Measurements from ENCODE around the gene FLOT2. TPM values are rescaled to one million over a fixed set of nuclear protein-coding genes. Genes with fewer than 3 reads are reported as not detected.

Gene FLOT2
- total and polyA plus RNA-seq, 12 donors: 23.8 to 193 (median 69.1) TPM

DNA sequence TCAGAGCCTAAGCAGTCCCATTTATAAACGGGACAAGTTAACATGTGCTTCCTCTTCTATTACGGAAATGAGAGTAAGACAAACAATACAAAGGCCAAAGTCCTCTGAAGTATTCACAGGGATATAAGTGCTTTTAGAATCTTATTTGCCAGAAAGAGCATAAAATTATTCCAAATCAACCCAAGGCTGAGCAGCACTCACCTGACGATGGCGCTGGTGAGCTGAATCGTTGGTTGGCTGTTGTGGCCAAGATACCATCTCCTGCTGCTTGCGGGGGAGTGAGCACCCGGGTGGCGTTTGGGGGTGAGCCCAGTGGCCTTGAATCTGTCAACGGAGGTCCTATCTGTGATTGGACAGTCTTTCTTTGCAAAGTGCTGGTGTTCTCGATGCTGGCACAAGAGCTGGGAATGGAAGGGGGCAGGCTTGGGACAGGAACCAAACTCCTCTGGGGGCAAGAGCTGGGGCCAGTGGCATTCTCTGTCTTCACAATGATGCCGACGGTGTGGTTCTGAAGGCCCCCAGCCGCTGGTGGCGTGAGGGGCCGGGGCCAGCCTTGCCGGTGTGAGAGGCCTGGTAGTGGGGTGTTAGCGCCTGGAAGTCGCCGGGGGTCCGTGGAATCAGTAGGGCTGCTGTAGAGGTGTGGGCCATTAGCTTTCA is 14.9 kb upstream of the FLOT2 start:
- H3K4me3 ChIP-seq: no peak overlapping the region
- H3K27ac ChIP-seq: no peak overlapping the region
- no peaks in the 10 kb centered on the region for H3K27me3 ChIP-seq
- 71 to 77% (median 74%) methylated on average over 12 to 20 of the region's 20 CpGs for WGBS, 4 donors
- peaks cover 0 to 98% of the 10 kb centered on the region in 2 donors for H3K36me3 ChIP-seq (replicated peaks in 1 of 2)
- peaks cover 8 to 24% of the 10 kb centered on the region in 2 donors for H3K4me1 ChIP-seq (replicated peaks in 1 of 2)
- H3K9me3 ChIP-seq (replicated peaks in 1 of 3): no peaks in the 10 kb centered on the region
- DNase-seq: peak in 1 of 7 donors; percentile 39
- TF ChIP-seq POLR2A (IDR thresholded peaks at IDR 0.05): no peak
- TF ChIP-seq, protein P1, sequence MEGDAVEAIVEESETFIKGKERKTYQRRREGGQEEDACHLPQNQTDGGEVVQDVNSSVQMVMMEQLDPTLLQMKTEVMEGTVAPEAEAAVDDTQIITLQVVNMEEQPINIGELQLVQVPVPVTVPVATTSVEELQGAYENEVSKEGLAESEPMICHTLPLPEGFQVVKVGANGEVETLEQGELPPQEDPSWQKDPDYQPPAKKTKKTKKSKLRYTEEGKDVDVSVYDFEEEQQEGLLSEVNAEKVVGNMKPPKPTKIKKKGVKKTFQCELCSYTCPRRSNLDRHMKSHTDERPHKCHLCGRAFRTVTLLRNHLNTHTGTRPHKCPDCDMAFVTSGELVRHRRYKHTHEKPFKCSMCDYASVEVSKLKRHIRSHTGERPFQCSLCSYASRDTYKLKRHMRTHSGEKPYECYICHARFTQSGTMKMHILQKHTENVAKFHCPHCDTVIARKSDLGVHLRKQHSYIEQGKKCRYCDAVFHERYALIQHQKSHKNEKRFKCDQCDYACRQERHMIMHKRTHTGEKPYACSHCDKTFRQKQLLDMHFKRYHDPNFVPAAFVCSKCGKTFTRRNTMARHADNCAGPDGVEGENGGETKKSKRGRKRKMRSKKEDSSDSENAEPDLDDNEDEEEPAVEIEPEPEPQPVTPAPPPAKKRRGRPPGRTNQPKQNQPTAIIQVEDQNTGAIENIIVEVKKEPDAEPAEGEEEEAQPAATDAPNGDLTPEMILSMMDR (IDR thresholded peaks at IDR 0.05): peak in 3 of 6 experiments; percentile 6 to 28 (median 18)
- intact Hi-C loops (cut with DNase I): loop anchor here in 1 of 2 donors (10.0 kb wide), 2 partner anchors 58 to 158 kb away; partner anchors contain the start of gene ERAL1

DNA sequence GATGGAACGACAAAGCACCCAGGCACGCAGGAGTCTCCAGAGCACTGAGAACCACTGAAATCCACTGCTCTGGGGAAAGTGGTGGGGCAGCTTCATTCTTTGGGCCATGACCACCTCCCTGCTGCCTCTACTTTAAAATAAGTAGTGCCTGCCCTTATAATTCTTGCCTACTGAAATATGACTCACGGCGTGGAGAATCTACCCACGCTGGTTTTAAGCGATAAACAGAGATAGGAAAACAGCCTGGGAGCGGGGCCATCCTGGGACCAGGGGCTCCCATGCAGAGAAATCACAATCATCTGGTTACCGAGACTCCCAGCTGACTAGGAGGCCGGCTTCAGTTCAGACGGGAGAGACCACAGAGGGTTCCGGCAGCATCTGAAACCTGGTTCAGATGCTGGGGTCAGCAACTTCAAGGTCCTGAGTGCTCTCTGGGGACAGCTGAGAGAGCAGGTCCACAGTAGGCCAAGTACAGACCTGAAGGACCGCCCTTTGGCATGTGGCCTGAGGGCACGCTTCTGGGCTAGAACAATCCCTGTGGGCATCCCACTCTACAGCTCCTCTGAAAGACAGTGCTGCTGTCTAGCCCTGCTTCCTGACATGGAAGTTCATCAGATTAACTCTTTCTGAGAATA is 14.0 kb upstream of the FLOT2 start:
- Histone ChIP-seq H3K4me3 (no peak overlapping the region), H3K27me3 (no peaks in the 10 kb centered on the region), H3K4me1 (replicated peaks in 1 of 2) (peaks cover 8 to 23% of the 10 kb centered on the region in 2 donors), H3K27ac (peak overlapping the region in 1 of 5 donors; percentile 9), H3K9me3 (replicated peaks in 1 of 3) (no peaks in the 10 kb centered on the region), H3K36me3 (replicated peaks in 1 of 2) (peaks cover 0 to 97% of the 10 kb centered on the region in 2 donors)
- intact Hi-C loops (cut with DNase I): loop anchor here in 1 of 2 donors (10.0 kb wide), 2 partner anchors 57 to 157 kb away; partner anchors contain the start of gene ERAL1
- no peak for DNase-seq
- TF ChIP-seq POLR2A (IDR thresholded peaks at IDR 0.05): no peak
- 87 to 95% (median 91%) methylated on average over 13 of the region's 13 CpGs for WGBS, 4 donors

DNA sequence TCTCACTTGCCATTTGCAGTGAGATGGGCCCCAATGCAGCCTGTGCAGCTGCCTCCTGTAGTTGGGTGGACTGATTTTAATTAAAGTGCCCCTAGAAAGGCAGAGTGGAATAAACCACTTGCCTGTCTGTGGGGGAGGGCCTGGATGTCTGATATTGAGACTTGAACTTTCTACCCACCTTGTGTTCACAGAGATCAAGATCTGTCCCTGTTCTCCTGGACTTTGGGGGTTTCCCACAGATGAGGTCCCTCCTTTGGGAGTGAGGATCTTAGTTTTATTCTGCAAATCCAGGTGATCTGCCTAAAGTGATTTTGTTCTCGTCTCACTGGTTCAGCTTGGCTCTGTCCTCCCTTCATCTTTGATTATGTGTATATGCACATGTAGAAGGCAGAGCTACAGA is 13.0 kb upstream of the FLOT2 start:
- TF ChIP-seq POLR2A (IDR thresholded peaks at IDR 0.05): no peak
- TF ChIP-seq, protein P1 (IDR thresholded peaks at IDR 0.05): no peak
- peaks cover 8 to 23% of the 10 kb centered on the region in 2 donors for H3K4me1 ChIP-seq (replicated peaks in 1 of 2)
- no peak overlapping the region for H3K27ac ChIP-seq
- intact Hi-C loops (cut with DNase I): loop anchor here in 1 of 2 donors (10.0 kb wide), 2 partner anchors 56 to 156 kb away; partner anchors contain the start of gene ERAL1
- H3K36me3 ChIP-seq (replicated peaks in 1 of 2): peaks cover 0 to 96% of the 10 kb centered on the region in 2 donors
- H3K27me3 ChIP-seq: no peaks in the 10 kb centered on the region
- 90 to 100% (median 97%) methylated on average over 1 of the region's 1 CpG for WGBS, 4 donors
- no peak for DNase-seq
- no peaks in the 10 kb centered on the region for H3K9me3 ChIP-seq (replicated peaks in 1 of 3)
- no peak overlapping the region for H3K4me3 ChIP-seq

DNA sequence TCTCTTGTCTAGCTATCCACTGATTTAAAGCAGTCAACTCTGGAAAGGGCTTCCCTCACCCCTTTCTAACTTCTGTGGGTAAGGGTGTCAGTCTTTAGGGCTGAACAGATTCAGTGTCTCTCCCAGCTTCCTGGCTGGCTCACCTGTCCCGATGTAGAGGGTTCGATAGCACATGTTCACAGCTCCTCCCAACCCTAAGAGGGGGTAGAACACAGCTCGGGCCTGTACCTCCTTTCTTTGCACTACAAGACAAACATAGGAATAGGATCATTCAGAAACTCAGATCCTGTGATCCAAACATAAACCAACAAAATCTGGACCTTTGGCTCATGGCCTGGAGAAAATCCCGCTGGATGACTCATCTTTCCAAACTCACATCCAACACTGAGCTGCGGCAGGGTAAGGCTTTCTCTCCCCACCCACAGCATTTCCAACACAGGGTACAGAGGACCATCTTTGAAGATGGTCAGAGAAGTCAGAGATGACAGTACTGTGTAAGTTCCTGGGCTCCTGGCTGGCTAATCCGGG is 11.2 kb upstream of the FLOT2 start:
- TF ChIP-seq, protein P1 (IDR thresholded peaks at IDR 0.05): no peak
- TF ChIP-seq POLR2A (IDR thresholded peaks at IDR 0.05): no peak
- peaks cover 8 to 23% of the 10 kb centered on the region in 2 donors for H3K4me1 ChIP-seq (replicated peaks in 1 of 2)
- H3K27ac ChIP-seq: peak overlapping the region in 2 of 5 donors; percentile 55 to 76
- peaks cover 0 to 80% of the 10 kb centered on the region in 2 donors for H3K36me3 ChIP-seq (replicated peaks in 1 of 2)
- intact Hi-C loops (cut with DNase I): no loop called here
- H3K27me3 ChIP-seq: no peaks in the 10 kb centered on the region
- DNase-seq: peak in 6 of 7 donors; percentile 61 to 74 (median 69)
- no peak overlapping the region for H3K4me3 ChIP-seq
- WGBS, 4 donors: 48 to 59% (median 49%) methylated on average over 5 to 6 of the region's 6 CpGs
- no peaks in the 10 kb centered on the region for H3K9me3 ChIP-seq (replicated peaks in 1 of 3)

Data from adrenal gland (tissue), 12 donors.